ENCODE data around the gene AGBL3. TPM values are rescaled to one million over a fixed set of nuclear protein-coding genes. Genes with fewer than 3 reads are reported as not detected.

The AGBL3 gene
- total and polyA plus RNA-seq, 7 donors = 0.51 to 3.5 (median 1.3) TPM

DNA sequence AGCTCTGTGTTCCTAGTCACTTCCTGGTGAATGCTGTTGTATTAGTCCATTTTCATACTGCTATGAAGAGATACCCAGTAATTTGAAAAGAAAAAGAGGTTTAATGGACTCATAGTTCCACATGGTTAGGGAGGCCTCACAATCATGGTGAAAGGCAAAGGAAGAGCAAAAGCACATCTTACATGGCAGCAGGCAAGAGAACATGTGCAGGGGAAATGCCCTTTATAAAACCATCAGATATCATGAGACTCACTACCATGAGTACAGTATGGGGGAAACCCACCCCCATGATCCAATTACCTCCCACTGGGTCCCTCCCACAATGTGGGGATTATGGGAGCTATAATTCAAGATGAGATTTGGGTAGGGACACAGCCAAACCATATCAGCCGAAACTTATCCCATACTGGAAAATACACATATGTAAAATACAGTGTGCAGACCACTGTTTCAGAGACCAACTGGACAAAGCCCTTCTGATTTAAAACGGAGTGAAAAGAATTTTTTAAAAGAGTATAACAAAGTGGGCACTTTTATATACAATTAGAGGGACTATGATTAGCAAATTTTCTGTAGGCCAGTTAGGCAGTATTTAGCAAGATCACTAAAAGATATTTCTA is 176.2 kb downstream of the AGBL3 start:
- TF ChIP-seq, protein P1, sequence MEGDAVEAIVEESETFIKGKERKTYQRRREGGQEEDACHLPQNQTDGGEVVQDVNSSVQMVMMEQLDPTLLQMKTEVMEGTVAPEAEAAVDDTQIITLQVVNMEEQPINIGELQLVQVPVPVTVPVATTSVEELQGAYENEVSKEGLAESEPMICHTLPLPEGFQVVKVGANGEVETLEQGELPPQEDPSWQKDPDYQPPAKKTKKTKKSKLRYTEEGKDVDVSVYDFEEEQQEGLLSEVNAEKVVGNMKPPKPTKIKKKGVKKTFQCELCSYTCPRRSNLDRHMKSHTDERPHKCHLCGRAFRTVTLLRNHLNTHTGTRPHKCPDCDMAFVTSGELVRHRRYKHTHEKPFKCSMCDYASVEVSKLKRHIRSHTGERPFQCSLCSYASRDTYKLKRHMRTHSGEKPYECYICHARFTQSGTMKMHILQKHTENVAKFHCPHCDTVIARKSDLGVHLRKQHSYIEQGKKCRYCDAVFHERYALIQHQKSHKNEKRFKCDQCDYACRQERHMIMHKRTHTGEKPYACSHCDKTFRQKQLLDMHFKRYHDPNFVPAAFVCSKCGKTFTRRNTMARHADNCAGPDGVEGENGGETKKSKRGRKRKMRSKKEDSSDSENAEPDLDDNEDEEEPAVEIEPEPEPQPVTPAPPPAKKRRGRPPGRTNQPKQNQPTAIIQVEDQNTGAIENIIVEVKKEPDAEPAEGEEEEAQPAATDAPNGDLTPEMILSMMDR (IDR thresholded peaks at IDR 0.05) = no peak
- Histone ChIP-seq H3K36me3 (ENCODE audit: insufficient read depth in 1 of 2, low read depth in 1 of 2) (peaks cover 0 to 37% of the 10 kb centered on the region in 2 donors), H3K9me3 (no peaks in the 10 kb centered on the region), H3K27me3 (ENCODE audit: insufficient read depth in 3 of 3, low read length in 2 of 3) (no peaks in the 10 kb centered on the region), H3K27ac (peak overlapping the region; percentile 100), H3K4me1 (peaks cover 92% of the 10 kb centered on the region), H3K4me3 (peak overlapping the region; percentile 57)
- DNase-seq (no peak), ATAC-seq (no peak)
- 87 to 96% (median 96%) methylated on average over 2 of the region's 2 CpGs for WGBS, 3 donors
- intact Hi-C loops (cut with DNase I) = loop anchor here (10.0 kb wide), 3 partner anchors 178 to 628 kb away; partner anchors contain the start of genes AGBL3 (in 1 of the 2) and AKR1B15 (in 1 of the 2)

DNA sequence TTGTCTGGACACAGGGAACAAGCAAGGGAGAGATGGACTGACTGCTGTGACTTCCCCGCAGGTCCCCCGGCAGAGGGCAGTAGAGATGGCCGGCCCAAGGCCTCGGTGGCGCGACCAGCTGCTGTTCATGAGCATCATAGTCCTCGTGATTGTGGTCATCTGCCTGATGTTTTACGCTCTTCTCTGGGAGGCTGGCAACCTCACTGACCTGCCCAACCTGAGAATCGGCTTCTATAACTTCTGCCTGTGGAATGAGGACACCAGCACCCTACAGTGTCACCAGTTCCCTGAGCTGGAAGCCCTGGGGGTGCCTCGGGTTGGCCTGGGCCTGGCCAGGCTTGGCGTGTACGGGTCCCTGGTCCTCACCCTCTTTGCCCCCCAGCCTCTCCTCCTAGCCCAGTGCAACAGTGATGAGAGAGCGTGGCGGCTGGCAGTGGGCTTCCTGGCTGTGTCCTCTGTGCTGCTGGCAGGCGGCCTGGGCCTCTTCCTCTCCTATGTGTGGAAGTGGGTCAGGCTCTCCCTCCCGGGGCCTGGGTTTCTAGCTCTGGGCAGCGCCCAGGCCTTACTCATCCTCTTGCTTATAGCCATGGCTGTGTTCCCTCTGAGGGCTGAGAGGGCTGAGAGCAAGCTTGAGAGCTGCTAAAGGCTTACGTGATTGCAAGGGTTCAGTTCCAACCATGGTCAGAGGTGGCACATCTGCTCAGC is 178.2 kb downstream of the AGBL3 start:
- ATAC-seq = peak; percentile 76 to 83 (median 82)
- Histone ChIP-seq H3K36me3 (ENCODE audit: insufficient read depth in 1 of 2, low read depth in 1 of 2) (peaks cover 0 to 47% of the 10 kb centered on the region in 2 donors), H3K4me3 (peak overlapping the region; percentile 53), H3K9me3 (no peaks in the 10 kb centered on the region), H3K27ac (peak overlapping the region; percentile 100), H3K4me1 (peaks cover 93% of the 10 kb centered on the region), H3K27me3 (ENCODE audit: insufficient read depth in 3 of 3, low read length in 2 of 3) (no peaks in the 10 kb centered on the region)
- DNase-seq = peak; percentile 80 to 93
- WGBS, 3 donors = 25 to 48% (median 28%) methylated on average over 18 of the region's 18 CpGs
- TF ChIP-seq, protein P1 (IDR thresholded peaks at IDR 0.05) = peak; percentile 80
- intact Hi-C loops (cut with DNase I) = loop anchor here (2.0 to 10.0 kb wide), 4 partner anchors 16 to 630 kb away; partner anchors contain the start of genes AGBL3 (in 1 of the 2), AKR1B15 (in 1 of the 2) and TMEM140 (in 1 of the 2)

DNA sequence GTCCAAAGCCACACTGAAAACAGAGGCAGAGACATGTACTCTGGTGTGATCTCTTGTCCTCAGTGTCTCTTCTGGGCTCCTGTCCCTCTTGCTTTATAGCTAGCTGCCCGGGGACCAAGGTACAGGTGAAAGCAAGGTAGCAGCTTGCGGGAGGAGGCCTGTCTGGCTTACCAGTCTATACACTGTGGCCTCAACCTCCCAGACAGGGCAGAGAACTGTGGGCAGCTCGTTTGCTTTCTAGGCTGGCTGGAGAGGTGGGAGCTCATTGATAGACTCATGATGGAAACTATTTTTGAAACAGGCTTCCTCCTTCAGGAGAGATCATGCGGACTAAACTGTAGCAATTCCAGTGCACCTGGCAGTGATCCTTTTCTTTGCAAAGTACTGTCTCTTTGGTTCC is 179.6 kb downstream of the AGBL3 start:
- H3K27ac ChIP-seq = peak overlapping the region; percentile 100
- ATAC-seq (no peak), DNase-seq (no peak)
- 59 to 65% (median 60%) methylated on average over 4 of the region's 4 CpGs for WGBS, 3 donors
- H3K4me1 ChIP-seq = peaks cover 80% of the 10 kb centered on the region
- TF ChIP-seq, protein P1 (IDR thresholded peaks at IDR 0.05) = no peak
- intact Hi-C loops (cut with DNase I) = loop anchor here (2.0 to 10.0 kb wide), 4 partner anchors 17 to 631 kb away; partner anchors contain the start of genes AGBL3 (in 1 of the 2), AKR1B15 (in 1 of the 2) and TMEM140 (in 1 of the 2)
- no peaks in the 10 kb centered on the region for H3K9me3 ChIP-seq
- H3K4me3 ChIP-seq = peak overlapping the region; percentile 53
- peaks cover 0 to 47% of the 10 kb centered on the region in 2 donors for H3K36me3 ChIP-seq (ENCODE audit: insufficient read depth in 1 of 2, low read depth in 1 of 2)
- H3K27me3 ChIP-seq (ENCODE audit: insufficient read depth in 3 of 3, low read length in 2 of 3) = no peaks in the 10 kb centered on the region

DNA sequence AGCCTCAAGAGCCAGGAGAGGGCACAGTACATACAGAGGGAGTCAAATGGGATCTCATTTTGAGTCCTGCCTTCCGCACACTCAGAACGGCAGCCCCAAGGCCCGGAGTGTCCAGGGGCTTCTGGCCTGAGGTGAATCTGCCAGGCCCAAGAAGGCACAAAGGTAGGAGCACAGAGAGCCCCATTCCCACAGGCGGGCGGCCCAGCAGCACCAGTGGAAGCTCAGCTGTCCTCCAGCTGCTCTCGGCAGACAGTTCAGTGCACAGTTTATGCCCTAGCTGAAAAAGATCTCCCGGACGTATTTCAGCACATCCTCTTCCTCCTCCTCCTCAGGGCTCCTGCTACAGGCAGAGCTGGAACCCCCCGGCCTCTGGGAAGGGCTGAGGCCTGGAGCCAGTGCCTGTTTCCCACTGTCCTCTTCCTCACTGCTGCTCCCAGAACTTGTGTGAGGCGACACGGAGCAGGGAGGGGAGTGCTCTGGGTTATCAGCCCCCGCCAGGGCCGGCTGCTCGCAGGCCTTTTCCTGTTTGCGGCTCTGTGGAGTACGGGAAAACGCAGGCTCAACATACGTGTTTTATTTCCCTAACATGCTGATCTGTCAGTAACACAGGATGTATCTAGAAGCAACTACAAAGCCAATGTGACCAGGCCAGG is 180.2 kb downstream of the AGBL3 start:
- Histone ChIP-seq H3K27me3 (ENCODE audit: insufficient read depth in 3 of 3, low read length in 2 of 3) (no peaks in the 10 kb centered on the region), H3K9me3 (no peaks in the 10 kb centered on the region), H3K4me3 (peak overlapping the region; percentile 53), H3K36me3 (ENCODE audit: insufficient read depth in 1 of 2, low read depth in 1 of 2) (peaks cover 0 to 44% of the 10 kb centered on the region in 2 donors), H3K27ac (peak overlapping the region; percentile 100), H3K4me1 (peaks cover 73% of the 10 kb centered on the region)
- TF ChIP-seq, protein P1 (IDR thresholded peaks at IDR 0.05) = no peak
- ATAC-seq = no peak
- WGBS, 3 donors = 67 to 77% (median 72%) methylated on average over 18 of the region's 18 CpGs
- DNase-seq = no peak
- intact Hi-C loops (cut with DNase I) = loop anchor here (10.0 kb wide), 3 partner anchors 182 to 632 kb away; partner anchors contain the start of genes AGBL3 (in 1 of the 2) and AKR1B15 (in 1 of the 2)
